GM21447 (cell line): ENCODE measurements around the gene FABP3.

Source experiments
- ATAC-seq: cut with Tn5 transposase; IDR thresholded peaks from one replicate; pipeline ENCODE4 v1.9.1; 2021; ENCODE audit not compliant: unreplicated experiment

Gene FABP3

DNA sequence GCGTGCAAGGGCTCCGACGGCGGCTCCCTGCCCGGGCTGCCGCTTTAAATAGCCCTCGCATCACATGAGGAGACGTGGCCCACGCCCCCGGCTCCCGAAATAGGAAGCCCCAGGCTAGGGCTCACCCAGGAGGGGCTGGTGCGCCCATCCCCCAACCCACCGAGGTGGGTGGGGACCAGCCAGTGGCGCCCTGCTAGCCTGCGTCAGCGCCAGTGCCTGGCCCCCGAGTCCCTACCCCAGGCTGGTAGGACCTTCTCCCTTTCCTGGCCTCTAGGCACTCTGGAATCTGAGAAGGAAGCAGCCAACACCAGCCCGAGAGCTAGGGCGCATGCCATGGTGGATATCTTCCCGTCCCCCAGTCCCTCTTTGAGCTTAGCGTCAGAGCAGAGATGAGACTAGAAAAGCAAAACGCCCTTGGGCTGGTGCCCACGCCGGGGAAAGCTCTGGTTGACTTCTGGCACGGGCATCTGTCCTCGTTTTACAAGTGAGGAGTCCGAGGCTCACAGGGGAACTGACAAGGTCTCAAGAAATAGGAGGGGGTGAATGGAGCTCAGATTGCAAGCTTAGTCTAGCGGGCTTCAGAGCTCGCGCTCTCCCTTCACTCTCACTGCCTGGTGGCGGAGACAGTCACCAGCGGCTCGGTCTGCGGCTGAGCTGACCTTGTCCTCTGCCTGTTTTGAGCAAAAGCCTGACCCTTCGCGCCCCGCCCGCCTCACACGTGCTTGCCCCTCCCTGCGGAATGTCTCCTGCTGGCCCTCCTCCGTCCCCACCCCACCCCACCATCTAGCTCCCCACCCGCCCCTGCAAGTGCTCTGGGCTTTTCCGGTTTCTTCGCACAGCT is at the start of gene FABP3:
TSS of gene FABP3 (minus strand) at position 21 of the 841 bp plus-strand sequence. CDS start 62 bp downstream, outside the sequence.
- no peak for ATAC-seq

DNA sequence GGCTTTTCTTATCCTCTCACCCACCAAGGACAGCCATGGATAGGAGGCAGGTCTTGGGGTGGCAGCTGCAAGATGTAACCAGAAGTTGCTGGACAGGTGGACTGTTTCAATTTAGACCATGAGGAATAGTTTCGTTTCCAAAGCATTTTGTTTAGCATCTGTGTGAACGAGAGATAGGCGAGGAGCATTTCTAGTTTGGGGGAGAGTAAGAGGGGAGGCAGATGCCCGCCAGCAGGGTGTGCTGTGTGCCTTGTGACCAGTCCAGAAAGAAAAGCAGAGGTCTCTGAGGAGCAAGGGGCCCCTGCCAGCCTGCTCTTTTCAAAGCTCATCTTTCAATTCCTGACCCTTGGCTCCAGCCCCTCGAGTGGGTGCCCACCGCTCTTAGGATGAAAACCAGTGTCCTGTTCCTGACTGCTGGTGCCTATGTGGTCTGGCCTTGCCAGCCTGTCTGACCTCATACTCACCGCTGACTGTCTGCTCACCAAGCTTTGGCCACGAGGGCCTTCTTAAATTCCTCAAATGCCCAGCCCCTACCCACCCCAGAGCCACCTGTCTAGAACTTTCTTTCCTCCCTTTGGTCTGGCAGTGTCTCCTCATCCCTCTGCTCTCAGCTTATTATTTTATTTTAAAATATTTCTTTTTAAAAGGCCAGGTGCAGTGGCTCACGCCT is 48.6 kb upstream of the FABP3 start:
- ATAC-seq, result no peak

DNA sequence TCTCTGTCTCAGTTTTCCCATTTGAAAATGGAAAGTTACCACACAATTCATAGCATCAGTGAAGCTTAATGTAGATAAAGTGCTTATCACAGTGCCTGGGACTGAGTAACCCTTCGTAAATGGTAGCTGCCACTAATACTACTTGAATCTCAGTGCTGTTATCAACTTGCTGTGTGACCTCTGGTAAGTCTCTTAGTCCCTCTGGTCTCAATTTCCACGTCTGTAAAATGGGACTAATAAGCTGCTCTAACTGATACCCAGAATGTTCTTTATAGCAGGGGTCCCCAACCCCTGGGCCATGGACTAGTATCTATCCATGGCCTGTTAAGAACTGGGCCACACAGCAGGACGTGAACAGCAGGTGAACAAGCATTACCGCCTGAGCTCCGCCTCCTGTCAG is 47.8 kb upstream of the FABP3 start:
- no peak for ATAC-seq

DNA sequence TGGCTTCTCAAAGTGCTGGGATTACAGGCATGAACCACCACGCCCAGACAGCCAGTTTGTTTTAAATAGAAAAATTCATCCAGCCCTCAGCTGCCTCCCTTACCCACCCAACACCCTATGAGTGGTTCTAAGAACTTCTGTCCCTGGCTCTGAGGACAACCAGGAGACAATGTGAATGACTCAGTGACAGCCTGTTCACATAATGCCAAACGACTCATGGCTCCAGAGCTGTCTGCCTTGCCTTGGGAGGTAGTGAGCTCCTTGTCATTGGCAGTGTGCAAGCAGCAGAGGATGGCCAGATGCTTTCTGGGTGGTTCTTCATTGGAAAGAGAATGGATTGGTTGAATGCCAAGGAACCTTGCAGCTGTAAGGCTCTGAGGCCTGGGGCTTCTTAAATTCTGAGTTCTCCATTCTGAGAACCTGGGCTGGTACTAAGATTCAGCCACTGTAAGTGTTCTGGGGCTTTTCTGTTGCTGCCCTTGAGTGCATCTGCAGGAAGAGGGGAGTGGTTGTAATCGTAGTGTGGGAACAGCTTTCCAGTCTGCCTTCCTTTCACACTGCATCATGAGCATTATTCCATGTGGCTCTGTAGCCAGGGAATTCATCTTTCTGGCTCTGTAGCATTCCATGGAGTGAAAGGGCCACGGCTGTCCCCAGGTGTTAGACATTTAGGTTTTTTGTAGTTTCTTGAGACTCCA is 45.9 kb upstream of the FABP3 start:
- no peak for ATAC-seq

DNA sequence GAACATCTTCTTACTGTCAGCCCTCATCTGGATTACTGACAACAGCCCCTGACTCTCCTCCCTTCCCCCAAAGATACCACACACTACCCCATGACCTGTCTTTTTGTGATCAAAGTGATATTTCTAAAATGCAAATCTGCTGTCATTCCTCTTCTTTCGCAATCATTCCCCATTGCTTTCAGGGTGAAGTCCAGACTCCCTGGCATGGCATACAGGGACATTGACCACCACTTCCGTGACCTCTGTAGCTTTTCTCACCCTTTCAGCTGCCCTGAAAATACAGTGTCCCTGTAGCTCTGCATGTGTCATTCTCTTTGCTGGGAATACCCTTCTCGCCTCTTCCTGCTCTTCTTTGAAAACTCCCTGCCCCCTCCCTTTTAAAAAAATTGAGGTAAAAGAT is 44.3 kb upstream of the FABP3 start:
- no peak for ATAC-seq

DNA sequence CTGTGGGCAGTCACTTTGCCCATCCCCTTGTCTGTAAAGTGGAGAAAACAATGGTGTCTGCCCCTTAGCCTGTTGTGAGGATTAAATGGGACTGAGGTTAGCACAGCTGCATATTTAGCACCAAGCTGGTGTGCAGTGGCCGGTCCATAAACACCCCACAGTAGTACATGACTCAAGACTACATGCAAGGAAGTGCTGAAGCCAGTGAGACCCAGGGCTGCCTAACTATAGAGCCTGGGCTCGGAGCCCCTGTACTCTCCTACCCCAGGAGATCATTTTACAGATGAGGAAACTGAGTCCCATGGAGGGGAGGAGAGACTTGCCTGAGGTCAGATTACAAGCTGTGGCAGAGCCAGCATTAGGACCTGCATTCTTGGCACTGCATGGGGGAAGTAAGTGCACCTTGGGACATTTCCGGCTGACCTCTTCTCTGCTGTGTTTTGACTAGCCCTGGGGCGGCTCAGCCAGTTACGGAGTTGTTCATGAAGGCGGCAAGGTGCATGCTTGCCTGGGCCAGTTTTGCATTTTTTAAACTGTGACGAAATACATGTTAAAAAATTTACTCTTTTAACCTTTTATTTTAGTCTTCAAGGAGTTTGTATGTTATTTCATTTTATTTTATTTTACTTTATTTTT is 43.3 kb upstream of the FABP3 start:
- ATAC-seq, result no peak

DNA sequence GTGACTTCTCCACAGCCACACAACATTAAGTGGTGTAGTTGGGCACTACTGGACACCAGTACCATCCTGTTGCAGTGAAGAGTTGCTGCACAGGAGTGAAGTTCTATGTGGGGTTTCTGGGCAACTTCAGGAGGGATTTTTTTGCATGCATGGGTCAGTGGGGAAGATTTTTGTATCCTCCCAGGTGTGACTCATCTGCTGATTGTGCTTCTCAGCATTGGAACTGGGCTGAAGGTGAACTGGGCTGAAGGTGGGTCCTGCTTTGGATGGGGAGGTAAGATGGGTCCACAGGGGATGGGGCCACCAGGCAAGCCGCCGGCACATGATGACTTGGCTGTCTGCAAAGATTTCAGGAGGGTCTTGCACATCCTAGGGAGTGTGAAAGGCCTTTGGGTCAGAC is 42.8 kb upstream of the FABP3 start:
- ATAC-seq, result no peak

DNA sequence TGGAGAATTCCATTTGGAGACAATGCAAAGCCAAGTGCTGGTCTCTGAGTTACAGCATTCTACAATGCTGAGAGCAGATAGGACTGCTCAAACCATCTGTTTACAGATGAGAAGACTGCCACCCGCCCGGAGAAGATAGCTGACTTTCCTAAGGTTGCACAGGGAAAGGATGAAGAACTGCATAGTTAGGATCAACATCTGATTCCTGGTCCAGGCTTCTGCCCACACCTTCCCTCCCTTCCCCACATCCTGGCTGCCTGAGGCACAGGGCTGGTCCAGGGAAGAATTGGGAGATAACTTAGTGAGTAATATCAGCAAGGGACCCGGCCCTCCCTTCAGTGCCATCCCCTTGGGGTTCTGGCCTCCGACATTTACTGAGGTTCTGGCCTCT is 42.1 kb upstream of the FABP3 start:
- ATAC-seq, result no peak

DNA sequence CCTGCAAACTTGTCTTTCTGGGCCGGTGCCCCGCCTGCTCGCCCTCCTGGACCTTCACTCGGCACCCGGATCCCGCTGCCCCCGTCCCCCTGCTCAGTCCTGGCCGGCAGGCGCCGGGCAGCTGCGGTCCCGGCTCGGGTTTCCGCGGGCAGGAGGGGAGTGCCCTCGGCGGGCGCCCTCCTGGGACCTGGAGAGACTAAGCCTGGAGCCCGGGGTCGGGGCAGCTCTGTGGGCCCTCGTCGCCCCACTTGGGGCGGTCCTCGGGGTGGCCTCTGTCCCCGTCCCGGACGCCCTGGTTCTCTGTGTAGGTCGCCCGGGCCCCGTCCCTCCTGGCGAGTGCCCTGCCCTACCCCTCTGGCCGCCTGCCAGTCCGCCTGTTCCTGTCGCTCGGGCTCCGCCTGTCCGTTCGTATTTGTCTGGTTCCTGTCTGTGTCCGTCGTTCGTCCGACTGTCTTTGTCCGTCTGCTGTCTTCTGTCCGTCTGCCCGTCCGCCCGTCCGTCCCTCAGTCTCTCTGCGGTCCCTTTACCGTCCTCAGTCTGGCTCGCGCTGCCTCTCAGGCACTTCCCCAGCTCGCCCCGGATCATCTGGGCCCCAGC is 40.6 kb upstream of the FABP3 start:
- ATAC-seq, result no peak

DNA sequence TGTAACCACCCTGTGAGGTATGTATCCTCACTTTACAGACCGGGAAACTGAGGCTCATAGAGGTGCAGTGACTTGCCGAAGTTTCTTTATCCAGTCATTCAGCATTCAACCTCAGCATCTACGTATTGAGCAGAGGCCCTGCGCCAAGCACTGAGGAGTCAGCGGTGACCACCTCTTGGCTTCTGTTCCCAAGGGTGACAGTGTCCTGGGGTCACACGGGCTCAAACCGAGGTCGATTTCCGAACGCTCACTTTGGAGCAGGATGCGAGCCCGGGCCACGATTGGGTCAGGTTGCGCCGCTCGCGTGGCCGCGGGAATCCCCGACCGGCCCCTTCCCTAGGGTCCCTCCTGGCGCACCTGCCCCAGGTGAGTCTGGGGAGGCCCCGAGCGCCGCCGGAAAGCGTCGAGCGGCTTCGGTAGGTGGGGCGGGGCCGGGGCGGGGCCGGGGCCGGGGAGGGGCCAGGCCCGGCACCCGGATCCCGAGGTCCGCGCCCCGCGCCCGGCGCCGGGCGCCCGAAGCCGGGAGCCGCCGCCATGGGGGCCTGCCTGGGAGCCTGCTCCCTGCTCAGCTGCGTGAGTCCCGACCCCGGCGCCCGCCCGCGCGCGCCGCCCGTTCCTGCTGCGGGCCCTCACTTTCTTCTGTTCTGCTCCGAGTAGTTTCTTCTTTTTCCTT is 40.0 kb upstream of the FABP3 start, which contains the start of gene SERINC2:
TSS of gene SERINC2 (plus strand) at position 482 of the 673 bp plus-strand sequence. CDS start at position 535, 53 bp downstream.
- ATAC-seq, result no peak

DNA sequence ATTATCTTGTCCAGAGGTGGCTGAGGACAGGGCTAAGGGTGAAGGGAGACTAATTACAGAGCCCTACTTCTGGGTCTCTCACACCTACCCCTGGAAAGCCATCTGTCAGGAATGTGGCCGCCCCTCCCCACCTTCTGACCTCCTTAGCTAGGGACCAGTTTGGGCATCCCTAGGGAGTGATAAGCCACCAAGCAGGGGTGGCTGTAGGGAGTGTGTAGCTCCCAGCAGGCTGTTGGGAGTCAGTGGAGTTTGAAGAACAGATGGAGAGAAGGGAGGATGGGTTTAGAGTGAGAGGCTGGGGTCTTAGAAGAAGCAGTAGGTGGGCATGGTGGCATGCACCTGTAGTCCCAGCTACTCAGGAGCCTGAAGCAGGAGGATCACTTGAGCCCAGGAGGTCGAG is 39.3 kb upstream of the FABP3 start:
- ATAC-seq, result no peak

DNA sequence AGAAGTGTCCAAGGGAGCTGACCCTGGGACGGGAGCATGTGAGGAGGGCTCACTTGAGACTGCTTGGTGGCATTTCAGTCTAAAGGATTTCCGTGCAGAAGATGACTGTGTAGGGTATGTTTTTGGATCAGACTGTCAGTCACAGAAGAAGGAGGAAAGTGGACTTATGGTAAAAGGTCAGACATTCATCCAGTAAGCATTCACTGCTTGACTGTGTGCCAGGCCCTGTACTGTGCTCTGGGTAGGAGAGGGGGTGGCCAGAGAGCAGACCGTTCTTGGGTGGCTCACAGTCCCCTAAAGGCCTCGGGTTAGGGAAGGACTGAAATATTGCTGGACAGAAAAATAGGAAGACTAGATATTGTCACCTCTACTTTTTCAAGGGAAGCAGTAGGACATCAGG is 38.0 kb upstream of the FABP3 start:
- ATAC-seq, result no peak

DNA sequence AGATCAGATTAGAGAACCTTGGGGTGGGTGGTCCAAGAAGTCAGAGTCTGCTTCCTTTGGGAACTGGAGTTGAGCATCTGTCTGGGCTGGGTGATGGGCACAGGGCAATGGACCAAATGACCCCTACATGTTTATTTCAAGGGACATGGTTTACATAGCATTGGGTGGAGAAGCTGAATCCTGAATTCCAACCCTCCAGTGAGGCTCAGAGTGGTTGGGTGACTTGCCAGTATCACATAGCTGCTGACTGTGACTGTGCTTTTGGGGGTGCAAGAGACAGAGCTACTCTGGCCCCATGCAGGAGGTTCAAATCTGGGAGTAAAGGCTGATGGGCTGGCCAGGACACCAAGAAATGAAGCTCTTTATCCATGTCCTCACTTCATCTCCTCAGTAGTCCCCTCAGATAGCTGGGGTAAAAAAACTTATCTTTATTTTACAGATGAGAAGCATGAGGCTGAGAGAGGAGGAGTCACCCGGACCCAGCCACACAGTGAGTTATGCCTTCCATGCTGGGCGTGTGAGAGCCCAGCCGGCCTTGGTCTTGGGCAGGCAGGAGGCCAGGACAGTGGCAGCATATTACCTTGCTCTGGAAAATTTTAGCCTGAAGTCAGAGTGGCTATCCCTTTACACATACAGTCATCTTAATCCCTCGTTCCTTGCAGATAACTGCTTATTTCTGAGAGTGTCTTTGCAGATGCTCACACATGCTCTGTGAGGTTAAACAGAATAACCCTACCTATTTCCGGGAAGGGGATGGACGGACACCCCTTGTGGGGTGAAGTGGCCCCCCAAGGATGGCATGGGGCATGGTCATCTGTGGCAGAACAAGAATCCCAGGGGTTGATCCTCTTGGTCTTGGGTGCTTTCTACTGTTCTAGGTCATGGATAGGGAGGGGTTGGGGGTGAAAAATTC is 37.3 kb upstream of the FABP3 start:
- ATAC-seq, result no peak

DNA sequence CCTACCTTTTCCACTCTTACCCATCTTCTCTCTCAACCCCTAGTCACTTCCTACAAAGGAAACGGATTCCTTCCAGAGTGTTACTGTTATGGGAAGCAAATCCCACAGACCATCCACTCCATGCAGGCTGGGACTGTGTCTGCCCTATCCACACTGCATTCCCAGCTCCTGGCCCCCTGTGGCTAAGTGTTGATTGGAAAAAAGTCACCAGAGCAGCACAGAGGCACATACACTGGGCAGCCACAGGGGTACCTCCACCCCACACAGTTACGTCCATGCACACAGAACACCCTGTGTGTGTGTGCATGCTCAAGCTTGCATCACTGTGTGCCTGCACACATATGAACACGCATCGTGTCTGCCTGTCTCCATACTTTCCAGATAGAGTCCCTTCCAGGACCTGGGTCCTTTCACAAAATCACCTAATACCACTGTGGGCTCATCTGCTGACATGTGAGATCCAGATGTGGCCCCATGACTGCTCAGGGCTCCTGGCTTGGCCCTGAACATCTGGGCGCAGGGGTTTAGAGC is 36.0 kb upstream of the FABP3 start:
- no peak for ATAC-seq

DNA sequence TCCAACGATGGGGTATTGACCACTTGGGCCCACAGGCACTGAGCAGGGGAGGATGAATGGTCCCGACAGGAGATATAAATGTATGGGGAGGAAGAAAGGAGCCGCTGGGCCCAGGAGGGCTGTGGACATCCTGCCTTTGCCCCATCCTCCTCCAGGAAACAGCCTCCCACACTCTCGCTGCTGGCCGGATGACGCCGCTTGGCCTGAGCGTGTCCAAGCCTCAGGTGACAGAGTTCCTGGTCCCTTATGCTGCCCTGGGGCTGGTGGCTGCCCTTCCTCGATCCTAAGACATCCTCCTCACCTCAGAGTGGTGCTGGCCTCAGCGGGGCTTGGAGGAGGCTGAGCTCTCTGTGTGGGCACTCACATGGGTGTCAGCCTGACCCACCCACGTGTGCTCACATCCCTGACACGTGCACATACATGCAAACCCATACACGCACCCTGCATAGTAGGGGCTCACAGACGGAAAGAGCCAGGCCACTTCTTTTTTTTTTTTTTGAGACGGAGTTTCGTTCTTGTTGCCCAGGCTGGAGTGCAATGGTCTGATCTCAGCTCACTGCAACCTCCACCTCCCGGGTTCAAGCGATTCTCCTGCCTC is 34.3 kb upstream of the FABP3 start:
- no peak for ATAC-seq

DNA sequence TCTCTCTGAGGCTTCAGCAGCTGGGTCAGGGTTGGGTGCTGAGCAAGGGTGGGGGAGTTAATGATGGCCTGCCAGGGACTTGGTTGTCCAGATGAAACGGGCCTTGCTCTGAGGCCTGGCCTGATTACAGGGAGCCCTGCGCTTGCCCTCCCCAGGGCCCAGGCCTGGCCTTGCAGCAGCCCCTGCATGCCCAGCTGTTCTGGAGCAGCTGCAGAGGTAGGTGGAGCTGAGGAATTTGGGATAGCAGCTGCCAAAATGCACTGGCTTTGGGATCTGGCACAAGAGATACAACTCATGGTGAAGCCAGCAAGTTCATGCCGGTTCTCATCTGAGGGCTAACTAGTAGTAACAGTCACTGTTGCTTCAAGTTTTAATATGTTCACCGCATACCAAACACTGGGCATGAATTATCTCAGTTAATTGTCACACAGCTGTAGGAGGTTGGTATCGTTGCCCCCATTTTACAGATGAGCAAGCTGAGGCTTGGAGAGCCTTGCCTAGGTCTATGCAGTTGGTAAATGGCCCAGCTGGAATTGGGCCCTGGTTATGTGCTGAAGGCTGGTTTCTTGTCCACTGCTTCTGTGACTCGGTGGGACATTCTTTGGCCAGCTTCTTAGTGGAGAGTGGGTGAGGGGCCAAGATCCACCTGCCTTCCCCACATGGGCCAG is 32.8 kb upstream of the FABP3 start:
- ATAC-seq, result no peak

DNA sequence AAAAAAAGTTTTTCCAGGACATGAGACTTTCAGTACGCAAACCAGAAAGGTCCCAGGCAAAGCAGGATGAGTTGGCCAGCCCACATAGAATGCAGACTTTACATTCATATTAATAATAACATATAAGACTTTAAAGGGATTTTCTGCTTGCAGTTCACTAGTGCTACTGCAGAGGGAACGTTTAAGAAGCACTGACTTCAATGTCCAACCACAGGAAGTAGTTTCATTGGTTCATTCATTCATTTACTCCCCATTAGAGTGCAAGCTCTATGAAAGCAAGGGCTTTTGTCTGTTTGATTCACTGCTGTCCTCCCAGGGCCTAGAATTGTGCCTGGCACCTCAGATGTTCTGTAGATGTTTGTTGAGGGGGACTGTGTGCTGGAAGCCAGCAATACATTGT is 28.4 kb upstream of the FABP3 start:
- ATAC-seq, result no peak

DNA sequence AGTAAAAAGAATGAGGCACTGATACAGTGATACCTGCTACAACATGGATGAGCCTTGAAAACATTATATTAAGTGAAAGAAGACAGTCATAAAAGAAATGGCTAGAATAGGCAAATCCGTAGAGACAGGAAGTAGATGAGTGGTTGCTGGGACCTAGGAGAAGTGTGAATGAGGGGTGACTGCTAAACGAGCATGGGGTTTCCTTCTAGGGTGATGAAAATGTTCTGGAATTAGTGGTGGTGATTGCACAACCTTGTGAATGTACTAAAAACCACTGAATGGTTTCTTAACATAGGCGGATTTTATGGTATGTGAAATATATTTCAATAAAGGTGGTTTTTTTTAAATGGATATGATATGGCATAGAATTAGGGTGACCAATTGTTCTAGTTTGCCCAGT is 27.5 kb upstream of the FABP3 start:
- ATAC-seq, result no peak
